Neural cell (in vitro differentiated cells): Measurements from ENCODE around the gene ANAPC2. TPM values are rescaled to one million over a fixed set of nuclear protein-coding genes. Genes with fewer than 3 reads are reported as not detected.
A peak's percentile ranks its signal among the peaks of the same experiment; 100 is the strongest.

ENCODE experiments used
- H2AFZ ChIP-seq: fragments of 200-600, 300-800 bp; sonication (generic), shearing (Covaris generic); 2 replicates; pipeline ENCODE4 v1.6.0; 2014; ENCODE audit warnings: low read depth, mild to moderate bottlenecking, antibody characterized with exemption, low read length, moderate library complexity
- H3F3A ChIP-seq: fragments of 200-600 bp; shearing (Covaris generic); 2 replicates; pipeline ENCODE4 v1.6.1; 2016; ENCODE audit warnings: mild to moderate bottlenecking, moderate library complexity, mixed read lengths, antibody characterized with exemption, low read length; ENCODE audit not compliant: insufficient read depth, poor library complexity, severe bottlenecking
- H3K27ac ChIP-seq: fragments of 200-600, 300-800 bp; sonication (generic), shearing (Covaris generic); 2 replicates; pipeline ENCODE4 v1.5.1; 2014; ENCODE audit warnings: mild to moderate bottlenecking, low read length, moderate library complexity
- H3K27me3 ChIP-seq: fragments of 300-800, 200-600 bp; sonication (generic), shearing (Covaris generic); 2 replicates; pipeline ENCODE4 v1.6.0; 2014; ENCODE audit warnings: mild to moderate bottlenecking, low read depth, low read length, moderate library complexity; ENCODE audit not compliant: insufficient read depth
- H3K36me3 ChIP-seq: fragments of 300-800, 200-600 bp; sonication (generic), shearing (Covaris generic); 2 replicates; pipeline ENCODE4 v1.5.1; 2014; ENCODE audit warnings: mild to moderate bottlenecking, antibody characterized with exemption, low read length, moderate library complexity; ENCODE audit not compliant: insufficient read depth
- H3K4me2 ChIP-seq: fragments of 300-800, 200-600 bp; sonication (generic), shearing (Covaris generic); 2 replicates; pipeline ENCODE4 v1.6.0; 2014; ENCODE audit warnings: mild to moderate bottlenecking, low read length
- H3K4me3 ChIP-seq: fragments of 300-800, 200-600 bp; sonication (generic), shearing (Covaris generic); 2 replicates; pipeline ENCODE4 v1.5.1; 2014; ENCODE audit warnings: mild to moderate bottlenecking, low read length, moderate library complexity
- H3K79me2 ChIP-seq: fragments of 200-600 bp; shearing (Covaris generic); replicated peaks from 2 replicates; pipeline ENCODE4 v1.6.0; 2014; ENCODE audit warnings: mild to moderate bottlenecking, low read length, moderate library complexity; ENCODE audit not compliant: insufficient read depth
- H3K9ac ChIP-seq: fragments of 300-800, 200-600 bp; sonication (generic), shearing (Covaris generic); 2 replicates; pipeline ENCODE4 v1.6.1; 2016; ENCODE audit warnings: mild to moderate bottlenecking, low read length, mixed read lengths
- H3K9me2 ChIP-seq: fragments of 200-600 bp; shearing (Covaris generic); 2 replicates; pipeline ENCODE4 v1.6.1; 2016; ENCODE audit warnings: mild to moderate bottlenecking, low read length, mixed read lengths; ENCODE audit not compliant: insufficient read depth
- H3K9me3 ChIP-seq: fragments of 200-600, 300-800 bp; sonication (generic), shearing (Covaris generic); 2 replicates; pipeline ENCODE4 v1.6.1; 2016; ENCODE audit warnings: mild to moderate bottlenecking, mixed run types, low read length, moderate library complexity, mixed read lengths
- H4K20me1 ChIP-seq: fragments of 200-600 bp; shearing (Covaris generic); 2 replicates; pipeline ENCODE4 v1.6.1; 2016; ENCODE audit warnings: mild to moderate bottlenecking, mixed run types; ENCODE audit not compliant: insufficient read depth
- EP300 ChIP-seq: fragments of 450-650 bp; conservative IDR thresholded peaks from 2 replicates; pipeline ENCODE4 v1.6.1; 2014; ENCODE audit warnings: antibody characterized with exemption, mild to moderate bottlenecking, moderate library complexity; ENCODE audit not compliant: poor library complexity, severe bottlenecking
- EZH2 ChIP-seq: fragments of 200-600, 300-800 bp; shearing (Covaris generic), sonication (generic); IDR thresholded peaks from 2 replicates; pipeline ENCODE4 v1.6.1; 2014; ENCODE audit warnings: antibody characterized with exemption, low read length, borderline replicate concordance, mild to moderate bottlenecking; ENCODE audit not compliant: insufficient read depth, poor library complexity, severe bottlenecking
- MXI1 ChIP-seq: fragments of 450-650 bp; conservative IDR thresholded peaks from 2 replicates; pipeline ENCODE4 v1.6.1; 2014; ENCODE audit warnings: antibody characterized with exemption, mild to moderate bottlenecking; ENCODE audit not compliant: poor library complexity, severe bottlenecking
- POLR2AphosphoS5 ChIP-seq: IDR thresholded peaks from 2 replicates; pipeline ENCODE4 v1.6.1; 2012
- RAD21 ChIP-seq: fragments of 450-650 bp; conservative IDR thresholded peaks from 2 replicates; pipeline ENCODE4 v1.6.1; 2014; ENCODE audit warnings: antibody characterized with exemption, mild to moderate bottlenecking, moderate library complexity
- SMC3 ChIP-seq: fragments of 450-650 bp; conservative IDR thresholded peaks from 2 replicates; pipeline ENCODE4 v1.6.1; 2014; ENCODE audit warnings: antibody characterized with exemption, mild to moderate bottlenecking, moderate library complexity; ENCODE audit not compliant: poor library complexity
- TAF1 ChIP-seq: IDR thresholded peaks from 2 replicates; pipeline ENCODE4 v1.6.1; 2012; ENCODE audit warnings: low read depth
- polyA plus RNA-seq: library from polyadenylated mRNA; depleted of rRNA; stranded (reverse); fragments of >200 nt; gene quantifications from 2 replicates; pipeline ENCODE4 v1.2.3, GENCODE V29; 2014
- TF ChIP-seq, protein P1 (sequence below): IDR thresholded peaks from 2 replicates; pipeline ENCODE4 v1.6.1; 2012; ENCODE audit warnings: borderline replicate concordance
- TF ChIP-seq, protein P2 (sequence below): fragments of 450-650 bp; IDR thresholded peaks from 2 replicates; pipeline ENCODE4 v1.5.1; 2014; ENCODE audit warnings: antibody characterized with exemption, mild to moderate bottlenecking, moderate library complexity; ENCODE audit not compliant: poor library complexity, severe bottlenecking

Gene ANAPC2
- polyA plus RNA-seq, 1 donor from 2014 or later = 38.1 TPM

DNA sequence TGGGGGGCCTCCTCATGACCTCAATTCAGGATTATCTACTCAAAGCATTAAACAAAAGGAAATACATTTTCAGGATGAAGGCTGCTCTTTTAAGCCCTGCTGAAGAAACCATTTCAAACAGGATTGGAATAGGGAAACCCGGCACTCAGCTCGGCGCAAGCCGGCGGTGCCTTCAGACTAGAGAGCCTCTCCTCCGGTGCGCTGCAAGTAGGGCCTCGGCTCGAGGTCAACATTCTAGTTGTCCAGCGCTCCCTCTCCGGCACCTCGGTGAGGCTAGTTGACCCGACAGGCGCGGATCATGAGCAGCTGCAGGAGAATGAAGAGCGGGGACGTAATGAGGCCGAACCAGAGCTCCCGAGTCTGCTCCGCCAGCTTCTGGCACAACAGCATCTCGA, 16.4 kb upstream of the ANAPC2 start:
- Histone ChIP-seq H3K27ac (peak overlapping the region; percentile 63), H3K4me3 (peak overlapping the region; percentile 100), H4K20me1 (no peaks in the 10 kb centered on the region), H3K9ac (peak overlapping the region; percentile 83), H3K9me3 (no peaks in the 10 kb centered on the region), H3F3A (no peaks in the 10 kb centered on the region), H3K27me3 (no peaks in the 10 kb centered on the region), H3K9me2 (no peaks in the 10 kb centered on the region), H3K4me2 (peak overlapping the region; percentile 74), H3K36me3 (no peaks in the 10 kb centered on the region), H2AFZ (no peak overlapping the region), H3K79me2 (peaks cover 31% of the 10 kb centered on the region)
- TF ChIP-seq POLR2AphosphoS5 = no peak
- TF ChIP-seq, protein P1, sequence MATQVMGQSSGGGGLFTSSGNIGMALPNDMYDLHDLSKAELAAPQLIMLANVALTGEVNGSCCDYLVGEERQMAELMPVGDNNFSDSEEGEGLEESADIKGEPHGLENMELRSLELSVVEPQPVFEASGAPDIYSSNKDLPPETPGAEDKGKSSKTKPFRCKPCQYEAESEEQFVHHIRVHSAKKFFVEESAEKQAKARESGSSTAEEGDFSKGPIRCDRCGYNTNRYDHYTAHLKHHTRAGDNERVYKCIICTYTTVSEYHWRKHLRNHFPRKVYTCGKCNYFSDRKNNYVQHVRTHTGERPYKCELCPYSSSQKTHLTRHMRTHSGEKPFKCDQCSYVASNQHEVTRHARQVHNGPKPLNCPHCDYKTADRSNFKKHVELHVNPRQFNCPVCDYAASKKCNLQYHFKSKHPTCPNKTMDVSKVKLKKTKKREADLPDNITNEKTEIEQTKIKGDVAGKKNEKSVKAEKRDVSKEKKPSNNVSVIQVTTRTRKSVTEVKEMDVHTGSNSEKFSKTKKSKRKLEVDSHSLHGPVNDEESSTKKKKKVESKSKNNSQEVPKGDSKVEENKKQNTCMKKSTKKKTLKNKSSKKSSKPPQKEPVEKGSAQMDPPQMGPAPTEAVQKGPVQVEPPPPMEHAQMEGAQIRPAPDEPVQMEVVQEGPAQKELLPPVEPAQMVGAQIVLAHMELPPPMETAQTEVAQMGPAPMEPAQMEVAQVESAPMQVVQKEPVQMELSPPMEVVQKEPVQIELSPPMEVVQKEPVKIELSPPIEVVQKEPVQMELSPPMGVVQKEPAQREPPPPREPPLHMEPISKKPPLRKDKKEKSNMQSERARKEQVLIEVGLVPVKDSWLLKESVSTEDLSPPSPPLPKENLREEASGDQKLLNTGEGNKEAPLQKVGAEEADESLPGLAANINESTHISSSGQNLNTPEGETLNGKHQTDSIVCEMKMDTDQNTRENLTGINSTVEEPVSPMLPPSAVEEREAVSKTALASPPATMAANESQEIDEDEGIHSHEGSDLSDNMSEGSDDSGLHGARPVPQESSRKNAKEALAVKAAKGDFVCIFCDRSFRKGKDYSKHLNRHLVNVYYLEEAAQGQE = no peak
- TF ChIP-seq SMC3 = no peak
- TF ChIP-seq TAF1 = no peak
- no peak for TF ChIP-seq EP300

DNA sequence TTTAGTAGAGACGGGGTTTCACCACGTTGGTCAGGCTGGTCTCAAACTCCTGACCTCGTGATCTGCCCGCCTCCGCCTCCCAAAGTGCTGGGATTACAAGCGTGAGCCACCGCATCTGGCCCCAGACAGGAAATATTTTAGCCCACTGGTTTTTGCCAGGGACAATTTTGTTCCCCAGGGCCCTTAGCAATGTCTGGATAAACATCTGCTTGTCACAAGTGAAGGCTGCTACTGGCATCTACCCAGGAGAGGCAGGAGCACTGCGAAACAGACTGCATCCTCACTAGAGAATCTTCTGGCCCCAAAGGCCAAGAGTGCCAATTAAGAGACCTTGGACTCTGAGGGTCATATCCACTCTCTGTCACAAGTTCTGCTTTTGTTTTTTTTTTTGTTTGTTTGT, 14.6 kb upstream of the ANAPC2 start:
- Histone ChIP-seq H3K9me3 (no peaks in the 10 kb centered on the region), H3K79me2 (peaks cover 31% of the 10 kb centered on the region), H2AFZ (no peak overlapping the region), H3K9ac (no peak overlapping the region), H3F3A (no peaks in the 10 kb centered on the region), H3K27me3 (no peaks in the 10 kb centered on the region), H3K9me2 (no peaks in the 10 kb centered on the region), H3K4me3 (no peak overlapping the region), H4K20me1 (no peaks in the 10 kb centered on the region), H3K36me3 (no peaks in the 10 kb centered on the region), H3K4me2 (no peak overlapping the region), H3K27ac (no peak overlapping the region)
- TF ChIP-seq RAD21 (no peak), EZH2 (no peak), POLR2AphosphoS5 (no peak), SMC3 (no peak), EP300 (no peak), MXI1 (no peak), TAF1 (no peak)
- TF ChIP-seq, protein P2, sequence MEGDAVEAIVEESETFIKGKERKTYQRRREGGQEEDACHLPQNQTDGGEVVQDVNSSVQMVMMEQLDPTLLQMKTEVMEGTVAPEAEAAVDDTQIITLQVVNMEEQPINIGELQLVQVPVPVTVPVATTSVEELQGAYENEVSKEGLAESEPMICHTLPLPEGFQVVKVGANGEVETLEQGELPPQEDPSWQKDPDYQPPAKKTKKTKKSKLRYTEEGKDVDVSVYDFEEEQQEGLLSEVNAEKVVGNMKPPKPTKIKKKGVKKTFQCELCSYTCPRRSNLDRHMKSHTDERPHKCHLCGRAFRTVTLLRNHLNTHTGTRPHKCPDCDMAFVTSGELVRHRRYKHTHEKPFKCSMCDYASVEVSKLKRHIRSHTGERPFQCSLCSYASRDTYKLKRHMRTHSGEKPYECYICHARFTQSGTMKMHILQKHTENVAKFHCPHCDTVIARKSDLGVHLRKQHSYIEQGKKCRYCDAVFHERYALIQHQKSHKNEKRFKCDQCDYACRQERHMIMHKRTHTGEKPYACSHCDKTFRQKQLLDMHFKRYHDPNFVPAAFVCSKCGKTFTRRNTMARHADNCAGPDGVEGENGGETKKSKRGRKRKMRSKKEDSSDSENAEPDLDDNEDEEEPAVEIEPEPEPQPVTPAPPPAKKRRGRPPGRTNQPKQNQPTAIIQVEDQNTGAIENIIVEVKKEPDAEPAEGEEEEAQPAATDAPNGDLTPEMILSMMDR = no peak
- TF ChIP-seq, protein P1 = no peak
